Activated naive CD8-positive, alpha-beta T cell (primary cell): ENCODE results near the gene RHBDL1.

Experiments
- H3K27ac Mint-ChIP-seq: one replicate; pipeline ENCODE4 v1.8.0; 2021; ENCODE audit warnings: mixed read lengths
- H3K27me3 Mint-ChIP-seq: one replicate; pipeline ENCODE4 v1.8.0; 2021; ENCODE audit warnings: mixed read lengths
- H3K36me3 Mint-ChIP-seq: one replicate; pipeline ENCODE4 v1.8.0; 2021; ENCODE audit warnings: mixed read lengths
- H3K4me1 Mint-ChIP-seq: one replicate; pipeline ENCODE4 v1.8.0; 2021; ENCODE audit warnings: low read depth, mixed read lengths
- H3K4me3 Mint-ChIP-seq: one replicate; pipeline ENCODE4 v1.8.0; 2021; ENCODE audit warnings: mild to moderate bottlenecking, mixed read lengths
- H3K9me3 Mint-ChIP-seq: one replicate; pipeline ENCODE4 v1.8.0; 2021; ENCODE audit warnings: low read depth, mixed read lengths

RHBDL1 gene

GRCh38 chr16:693766-694165 lies 18.3 kb downstream of the RHBDL1 start:
- H3K27me3 Mint-ChIP-seq = no peaks in the 10 kb centered on the region
- peaks cover 18% of the 10 kb centered on the region for H3K4me1 Mint-ChIP-seq
- H3K4me3 Mint-ChIP-seq = peak overlapping the region; percentile 44
- no peaks in the 10 kb centered on the region for H3K36me3 Mint-ChIP-seq
- H3K9me3 Mint-ChIP-seq = no peaks in the 10 kb centered on the region
- H3K27ac Mint-ChIP-seq = no peak overlapping the region

DNA sequence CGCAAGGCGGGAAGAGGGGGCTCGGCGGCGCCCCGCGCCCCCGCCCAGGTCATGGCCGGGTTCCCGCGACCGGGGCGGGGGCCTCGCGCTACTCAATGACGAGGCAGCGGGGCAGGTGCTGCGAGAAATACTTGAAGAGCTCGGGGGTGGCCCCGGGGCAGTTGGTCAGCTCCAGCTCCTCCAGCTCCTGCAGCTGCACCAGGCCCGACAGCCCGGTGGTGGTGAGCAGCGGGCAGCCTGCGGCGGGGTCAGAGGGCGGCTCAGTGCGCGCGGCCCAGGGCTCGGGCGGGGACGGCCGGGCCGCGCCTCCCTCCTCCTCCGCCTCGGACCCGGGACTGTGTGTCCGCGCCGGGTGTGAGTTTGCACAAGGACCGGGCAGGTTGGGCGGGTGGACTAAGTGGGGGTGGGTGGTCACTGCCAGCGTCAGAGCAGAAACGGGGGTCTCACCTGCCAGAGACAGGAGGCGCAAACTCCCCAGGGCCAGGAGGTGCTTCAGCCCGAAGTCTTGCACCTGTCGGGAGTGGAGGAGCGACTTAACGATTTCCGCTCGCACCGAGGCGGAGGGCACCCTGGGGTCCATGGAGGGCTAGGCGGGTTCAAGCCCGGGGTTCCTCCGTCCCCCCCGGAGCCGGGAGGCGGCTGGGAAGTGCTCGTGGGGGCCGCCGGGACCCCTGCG lies 18.9 kb downstream of the RHBDL1 start:
- Mint-ChIP-seq H3K4me1 (peaks cover 17% of the 10 kb centered on the region), H3K36me3 (no peaks in the 10 kb centered on the region), H3K27ac (no peak overlapping the region), H3K4me3 (peak overlapping the region; percentile 70), H3K9me3 (no peaks in the 10 kb centered on the region), H3K27me3 (no peaks in the 10 kb centered on the region)

GRCh38 chr16:694863-695354 lies 19.4 kb downstream of the RHBDL1 start:
- Mint-ChIP-seq H3K4me1 (peaks cover 14% of the 10 kb centered on the region), H3K27me3 (no peaks in the 10 kb centered on the region), H3K9me3 (no peaks in the 10 kb centered on the region), H3K27ac (no peak overlapping the region), H3K36me3 (no peaks in the 10 kb centered on the region), H3K4me3 (no peak overlapping the region)

DNA sequence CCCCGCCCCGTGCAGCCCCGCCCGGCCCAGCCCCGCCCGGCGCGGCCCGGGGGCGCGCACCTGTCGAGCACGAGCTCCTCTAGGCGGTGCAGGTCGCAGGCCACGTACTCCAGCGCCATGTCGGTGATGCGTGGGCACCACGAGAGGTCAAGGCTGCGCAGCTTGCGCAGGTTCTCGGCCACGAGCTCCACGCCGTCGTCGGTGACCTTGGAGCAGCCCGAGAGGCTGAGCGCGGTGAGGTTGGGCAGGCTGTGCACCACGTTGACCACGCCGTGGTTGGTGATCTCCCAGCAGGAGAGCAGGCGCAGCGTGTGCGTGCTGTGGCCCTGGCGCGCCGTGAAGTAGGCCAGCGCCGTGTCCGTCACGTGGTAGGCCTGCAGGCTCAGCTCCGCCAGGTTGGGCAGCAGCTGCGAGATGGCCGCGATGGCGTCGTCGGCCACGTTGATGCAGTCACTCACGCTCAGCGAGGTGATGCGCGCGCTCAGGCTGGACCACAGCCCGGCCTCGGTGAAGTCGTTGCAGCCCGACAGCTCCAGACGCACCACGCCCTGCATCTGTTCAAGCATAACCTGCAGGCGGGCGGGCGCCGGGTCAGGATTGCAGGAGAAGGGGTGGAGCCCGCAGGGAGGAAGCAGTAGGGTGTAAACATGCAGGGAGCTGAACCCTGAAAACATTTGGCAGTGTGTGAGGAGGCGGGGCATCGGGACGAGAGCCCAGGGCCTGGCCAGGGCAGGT lies 20.1 kb downstream of the RHBDL1 start:
- peaks cover 16% of the 10 kb centered on the region for H3K4me1 Mint-ChIP-seq
- no peaks in the 10 kb centered on the region for H3K9me3 Mint-ChIP-seq
- H3K4me3 Mint-ChIP-seq = peak overlapping the region; percentile 82
- H3K27ac Mint-ChIP-seq = no peak overlapping the region
- H3K27me3 Mint-ChIP-seq = no peaks in the 10 kb centered on the region
- no peaks in the 10 kb centered on the region for H3K36me3 Mint-ChIP-seq

DNA sequence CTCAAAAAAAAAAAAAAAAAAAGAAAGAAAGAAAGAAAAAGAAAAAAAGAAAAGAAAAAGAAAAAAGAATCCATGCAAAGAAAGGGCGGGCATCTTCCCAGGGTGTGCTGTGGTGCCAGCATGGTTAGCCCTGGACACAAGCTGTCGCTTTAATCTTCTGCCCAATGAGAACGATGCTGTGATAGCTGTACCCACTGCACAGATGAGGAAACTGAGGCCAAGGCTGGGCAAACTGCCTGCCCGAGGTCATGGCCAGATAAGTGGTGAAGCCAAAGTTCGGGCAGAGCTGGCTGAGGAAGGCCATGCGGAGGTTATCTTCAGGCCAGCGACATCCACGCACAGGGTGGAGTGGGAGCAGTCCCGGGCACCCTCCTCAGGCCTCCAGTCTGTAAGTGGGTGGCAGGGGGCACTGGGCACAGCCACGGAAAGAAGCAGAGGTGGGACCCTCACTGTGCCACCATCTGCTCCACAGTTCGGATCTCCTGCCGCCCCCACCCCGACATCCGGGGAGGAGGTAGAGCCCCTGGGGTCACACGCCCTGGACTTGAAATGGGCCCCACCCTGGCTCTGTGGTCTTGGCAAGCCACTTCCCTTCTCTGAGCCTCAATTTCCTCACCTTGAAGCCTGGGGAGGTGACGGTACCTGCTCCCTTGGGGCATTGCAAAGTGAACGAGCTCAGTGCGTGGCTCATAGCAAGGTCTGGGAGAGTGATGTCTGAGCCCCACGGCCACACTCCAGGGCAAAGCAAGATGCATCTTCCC lies 23.6 kb downstream of the RHBDL1 start:
- Mint-ChIP-seq H3K4me1 (peaks cover 16% of the 10 kb centered on the region), H3K4me3 (no peak overlapping the region)

DNA sequence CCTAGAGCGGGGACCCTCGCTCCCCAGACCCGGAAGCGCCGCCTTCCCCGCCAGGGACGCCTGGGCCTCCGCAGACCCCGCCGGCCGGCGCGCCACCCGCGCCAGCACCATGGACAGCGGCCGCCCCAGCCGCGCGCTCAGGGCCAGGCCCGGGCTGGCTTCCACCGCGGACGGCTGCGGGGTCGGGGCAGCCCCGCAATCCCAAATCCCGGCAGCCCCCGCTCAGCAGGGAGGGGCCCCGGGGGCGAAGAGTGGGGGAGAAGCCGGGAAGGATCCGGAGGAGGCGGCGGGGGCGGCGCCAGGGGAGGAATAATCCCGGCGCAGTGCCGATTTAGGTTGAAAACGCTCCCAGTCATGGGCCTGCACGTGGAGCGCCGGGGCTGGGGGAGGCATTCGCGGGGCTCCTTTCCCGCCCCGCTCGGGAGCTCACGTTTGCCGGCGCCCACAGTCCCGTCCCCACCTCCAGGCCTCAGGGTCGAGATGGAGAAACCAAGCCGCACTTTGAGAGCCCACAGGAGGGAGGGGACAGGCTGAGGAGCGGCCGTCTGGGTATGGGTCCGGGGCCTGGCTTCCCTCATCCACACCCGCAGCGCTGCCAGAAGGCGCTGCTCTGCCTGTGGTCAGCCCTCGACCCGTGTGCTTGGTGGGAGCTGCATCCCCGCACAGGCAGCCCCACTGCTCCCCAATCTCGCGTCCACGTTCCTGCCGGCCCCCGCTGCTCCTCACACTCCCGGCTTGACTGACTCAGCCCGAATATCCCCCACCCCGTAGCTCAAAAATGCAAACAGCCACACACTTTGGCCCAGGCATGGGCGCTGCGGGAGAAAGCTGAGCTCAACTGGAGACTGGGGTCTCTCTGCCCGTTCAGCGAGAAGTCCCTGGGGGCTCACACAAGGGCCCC lies 25.5 kb downstream of the RHBDL1 start:
- peaks cover 2% of the 10 kb centered on the region for H3K27me3 Mint-ChIP-seq

More for the DNA sequence above, 23.6 kb downstream of the RHBDL1 start:
- Mint-ChIP-seq H3K9me3 (no peaks in the 10 kb centered on the region), H3K27me3 (peaks cover 2% of the 10 kb centered on the region), H3K27ac (no peak overlapping the region), H3K36me3 (no peaks in the 10 kb centered on the region)

DNA sequence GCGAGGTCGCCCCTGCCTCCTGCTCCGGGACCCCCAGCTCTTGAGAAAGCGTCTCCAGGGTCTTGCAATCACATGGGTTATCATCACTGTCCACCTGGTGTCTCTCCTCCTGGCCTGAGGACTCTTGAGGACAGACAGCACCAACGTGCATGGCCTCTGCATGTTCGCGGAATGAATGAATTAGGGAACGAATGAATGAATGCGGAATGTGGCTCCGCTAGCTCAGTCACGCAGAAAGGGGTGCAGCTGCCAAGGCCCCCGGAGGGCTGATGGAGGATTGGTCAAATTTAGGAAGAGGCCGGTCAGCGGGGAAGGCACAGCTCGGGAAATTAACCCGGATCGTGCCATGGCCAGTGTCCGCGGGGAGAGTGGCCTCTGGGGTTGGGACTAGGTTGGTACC lies 26.9 kb downstream of the RHBDL1 start:
- Mint-ChIP-seq H3K27me3 (peaks cover 2% of the 10 kb centered on the region), H3K36me3 (no peaks in the 10 kb centered on the region), H3K4me1 (peaks cover 13% of the 10 kb centered on the region), H3K27ac (no peak overlapping the region), H3K9me3 (no peaks in the 10 kb centered on the region), H3K4me3 (no peak overlapping the region)

More for the DNA sequence above, 25.5 kb downstream of the RHBDL1 start:
- no peak overlapping the region for H3K4me3 Mint-ChIP-seq
- no peak overlapping the region for H3K27ac Mint-ChIP-seq
- no peaks in the 10 kb centered on the region for H3K9me3 Mint-ChIP-seq
- peaks cover 10% of the 10 kb centered on the region for H3K4me1 Mint-ChIP-seq
- no peaks in the 10 kb centered on the region for H3K36me3 Mint-ChIP-seq

- Mint-ChIP-seq H3K27ac (no peak overlapping the region), H3K36me3 (no peaks in the 10 kb centered on the region), H3K27me3 (peaks cover 9% of the 10 kb centered on the region), H3K4me1 (peaks cover 13% of the 10 kb centered on the region), H3K4me3 (no peak overlapping the region), H3K9me3 (no peaks in the 10 kb centered on the region)
These were observed 27.9 kb downstream of the RHBDL1 start for GRCh38 chr16:703406-703805.

- H3K9me3 Mint-ChIP-seq = no peaks in the 10 kb centered on the region
- peaks cover 11% of the 10 kb centered on the region for H3K4me1 Mint-ChIP-seq
- no peaks in the 10 kb centered on the region for H3K36me3 Mint-ChIP-seq
- no peak overlapping the region for H3K27ac Mint-ChIP-seq
- peaks cover 14% of the 10 kb centered on the region for H3K27me3 Mint-ChIP-seq
- H3K4me3 Mint-ChIP-seq = no peak overlapping the region
These were observed 28.6 kb downstream of the RHBDL1 start for GRCh38 chr16:704047-704446.

- Mint-ChIP-seq H3K36me3 (no peaks in the 10 kb centered on the region), H3K4me1 (peaks cover 10% of the 10 kb centered on the region), H3K4me3 (no peak overlapping the region), H3K27ac (no peak overlapping the region), H3K9me3 (no peaks in the 10 kb centered on the region), H3K27me3 (peaks cover 14% of the 10 kb centered on the region)
These were observed 29.3 kb downstream of the RHBDL1 start for GRCh38 chr16:704552-705380.

GRCh38 chr16:705431-706188 lies 30.1 kb downstream of the RHBDL1 start, which contains the start of gene FBXL16:
Gene FBXL16 (minus strand): TSS chr16:705801. CDS start chr16:697405, 8,396 bp downstream.
- H3K27ac Mint-ChIP-seq = no peak within 1 kb of the TSS
- H3K36me3 Mint-ChIP-seq = no peaks in the 10 kb centered on the region
- H3K4me3 Mint-ChIP-seq = peak within 1 kb of the TSS; percentile 30
- peaks cover 8% of the 10 kb centered on the region for H3K4me1 Mint-ChIP-seq
- peaks cover 14% of the 10 kb centered on the region for H3K27me3 Mint-ChIP-seq
- H3K9me3 Mint-ChIP-seq = no peaks in the 10 kb centered on the region

- Mint-ChIP-seq H3K36me3 (no peaks in the 10 kb centered on the region), H3K27ac (no peak overlapping the region), H3K4me1 (peaks cover 6% of the 10 kb centered on the region), H3K4me3 (peak overlapping the region; percentile 30), H3K27me3 (peaks cover 14% of the 10 kb centered on the region), H3K9me3 (no peaks in the 10 kb centered on the region)
These were observed 31.0 kb downstream of the RHBDL1 start for GRCh38 chr16:706189-707061.
